H9 (cell line): ENCODE measurements around the gene C20orf96. TPM values are rescaled to one million over a fixed set of nuclear protein-coding genes. Genes with fewer than 3 reads are reported as not detected.

Experiments used
- DNase-seq: peaks from one replicate; pipeline ENCODE4 v3.0.0-alpha.2; 2017
- H2AFZ ChIP-seq: one replicate; pipeline ENCODE4 v1.6.1; 2013; ENCODE audit warnings: mild to moderate bottlenecking, low read length, control low read depth, moderate library complexity
- H2AK5ac ChIP-seq: 2 replicates; pipeline ENCODE4 v1.6.1; 2013; ENCODE audit warnings: low read length, control low read depth, mixed read lengths; ENCODE audit not compliant: insufficient read length
- H2BK120ac ChIP-seq: one replicate; pipeline ENCODE4 v1.6.1; 2013; ENCODE audit warnings: low read depth, mild to moderate bottlenecking, low read length, control low read depth, inconsistent platforms; ENCODE audit not compliant: poor library complexity, severe bottlenecking
- H2BK12ac ChIP-seq: 2 replicates; pipeline ENCODE4 v1.6.1; 2013; ENCODE audit warnings: low read length, control low read depth, mixed read lengths, low read depth; ENCODE audit not compliant: insufficient read length
- H2BK15ac ChIP-seq: 2 replicates; pipeline ENCODE4 v1.6.1; 2013; ENCODE audit warnings: low read depth, low read length, control low read depth
- H2BK20ac ChIP-seq: one replicate; pipeline ENCODE4 v1.6.1; 2013; ENCODE audit warnings: low read depth, mild to moderate bottlenecking, low read length, control low read depth, inconsistent platforms; ENCODE audit not compliant: poor library complexity, severe bottlenecking
- H2BK5ac ChIP-seq: 2 replicates; pipeline ENCODE4 v1.6.1; 2013; ENCODE audit warnings: low read length, control low read depth, mixed read lengths; ENCODE audit not compliant: insufficient read length
- H3K14ac ChIP-seq: 2 replicates; pipeline ENCODE4 v1.6.1; 2013; ENCODE audit warnings: low read length, control low read depth; ENCODE audit not compliant: insufficient read depth
- H3K18ac ChIP-seq: 2 replicates; pipeline ENCODE4 v1.6.1; 2013; ENCODE audit warnings: low read depth, mild to moderate bottlenecking, mixed read lengths, low read length, control low read depth; ENCODE audit not compliant: insufficient read length
- H3K23ac ChIP-seq: 2 replicates; pipeline ENCODE4 v1.6.1; 2013; ENCODE audit warnings: low read length, control low read depth, mixed read lengths, low read depth; ENCODE audit not compliant: insufficient read length
- H3K23me2 ChIP-seq: 2 replicates; pipeline ENCODE4 v1.6.1; 2013; ENCODE audit warnings: low read depth, mild to moderate bottlenecking, mixed read lengths, low read length, control low read depth; ENCODE audit not compliant: insufficient read length, poor library complexity, severe bottlenecking
- H3K27ac ChIP-seq: 2 replicates; pipeline ENCODE4 v1.5.1; 2013; ENCODE audit warnings: low read length, control low read depth, mixed read lengths, low read depth; ENCODE audit not compliant: insufficient read length
- H3K27me3 ChIP-seq: 2 replicates; pipeline ENCODE4 v1.6.1; 2013; ENCODE audit warnings: low read length, control low read depth, inconsistent platforms; ENCODE audit not compliant: insufficient read depth
- H3K4ac ChIP-seq: 2 replicates; pipeline ENCODE4 v1.6.1; 2013; ENCODE audit warnings: low read depth, mild to moderate bottlenecking, control low read depth, inconsistent platforms, low read length, moderate library complexity
- H3K4me1 ChIP-seq: 2 replicates; pipeline ENCODE4 v1.6.1; 2013; ENCODE audit warnings: low read length, control low read depth, inconsistent platforms; ENCODE audit not compliant: insufficient read depth
- H3K4me2 ChIP-seq: 2 replicates; pipeline ENCODE4 v1.6.1; 2013; ENCODE audit warnings: low read length, control low read depth, mixed read lengths; ENCODE audit not compliant: insufficient read length, insufficient read depth
- H3K56ac ChIP-seq: 2 replicates; pipeline ENCODE4 v1.6.1; 2013; ENCODE audit warnings: low read depth, mild to moderate bottlenecking, mixed read lengths, low read length, control low read depth; ENCODE audit not compliant: insufficient read length
- H3K79me1 ChIP-seq: 2 replicates; pipeline ENCODE4 v1.6.1; 2013; ENCODE audit warnings: low read depth, mild to moderate bottlenecking, moderate library complexity, low read length, control low read depth, inconsistent platforms; ENCODE audit not compliant: insufficient read depth, poor library complexity, severe bottlenecking
- H3K79me2 ChIP-seq: 2 replicates; pipeline ENCODE4 v1.6.1; 2013; ENCODE audit warnings: low read length, control low read depth, inconsistent platforms; ENCODE audit not compliant: insufficient read depth
- H3K9ac ChIP-seq: 2 replicates; pipeline ENCODE4 v1.6.1; 2013; ENCODE audit warnings: low read length, control low read depth, mixed read lengths; ENCODE audit not compliant: insufficient read length; ENCODE audit errors: extremely low read depth
- H3K9me3 ChIP-seq: one replicate; pipeline ENCODE4 v1.6.1; 2013; ENCODE audit warnings: low read depth, low read length, inconsistent platforms; ENCODE audit not compliant: control insufficient read depth
- H3T11ph ChIP-seq: one replicate; pipeline ENCODE4 v1.6.1; 2013; ENCODE audit warnings: mild to moderate bottlenecking, low read length, control low read depth, inconsistent platforms
- H4K20me1 ChIP-seq: one replicate; pipeline ENCODE4 v1.6.1; 2013; ENCODE audit not compliant: control insufficient read depth, insufficient read length, insufficient read depth
- H4K5ac ChIP-seq: 2 replicates; pipeline ENCODE4 v1.6.1; 2013; ENCODE audit warnings: low read depth, mild to moderate bottlenecking, mixed read lengths, low read length, control low read depth; ENCODE audit not compliant: insufficient read length
- H4K8ac ChIP-seq: replicated peaks from 2 replicates; pipeline ENCODE4 v1.6.1; 2013; ENCODE audit warnings: low read length, control low read depth, mixed read lengths, low read depth; ENCODE audit not compliant: insufficient read length
- H4K91ac ChIP-seq: 2 replicates; pipeline ENCODE4 v1.6.1; 2013; ENCODE audit warnings: low read depth, mild to moderate bottlenecking, moderate library complexity, mixed read lengths, low read length, control low read depth; ENCODE audit not compliant: insufficient read length
- H3K27ac Mint-ChIP-seq, 3 experiments: 2 replicates in 2 of 3; 3 replicates in 1 of 3; pipeline ENCODE4 v1.8.0; 2020 to 2021; ENCODE audit warnings: mixed read lengths in 3 of 3, mild to moderate bottlenecking in 1 of 3, moderate library complexity in 1 of 3
- H3K27me3 Mint-ChIP-seq: 2 replicates; pipeline ENCODE4 v1.8.0; 2021; ENCODE audit warnings: low read depth, mild to moderate bottlenecking, moderate library complexity, mixed read lengths
- H3K36me3 Mint-ChIP-seq, 3 experiments: 2 replicates in 2 of 3; 3 replicates in 1 of 3; pipeline ENCODE4 v1.8.0; 2020 to 2021; ENCODE audit warnings: low read depth in 3 of 3, mixed read lengths in 3 of 3; ENCODE audit not compliant: insufficient read depth in 1 of 3
- H3K4me1 Mint-ChIP-seq, 2 experiments: 2 replicates each; pipeline ENCODE4 v1.8.0; 2020; ENCODE audit warnings: mixed read lengths in 2 of 2
- H3K4me3 Mint-ChIP-seq, 2 experiments: 2 replicates in 1 of 2; 3 replicates in 1 of 2; pipeline ENCODE4 v1.8.0; 2020 to 2021; ENCODE audit warnings: mild to moderate bottlenecking in 2 of 2, mixed read lengths in 2 of 2, moderate library complexity in 1 of 2
- H3K9me3 Mint-ChIP-seq, 2 experiments: 2 replicates in 1 of 2; 3 replicates in 1 of 2; pipeline ENCODE4 v1.8.0; 2020; ENCODE audit warnings: mild to moderate bottlenecking in 2 of 2, mixed read lengths in 2 of 2, moderate library complexity in 1 of 2
- CTCF ChIP-seq: fragments of 200-600 bp; sonication (generic); conservative IDR thresholded peaks from 3 replicates; pipeline ENCODE4 v1.8.0; 2021; ENCODE audit warnings: antibody characterized with exemption, mild to moderate bottlenecking
- total RNA-seq: library from RNA; stranded (reverse); gene quantifications from 2 replicates; pipeline ENCODE4 v1.2.1, GENCODE V29; 2021

The C20orf96 gene
- total RNA-seq, 1 experiment from 2014 or later, result 14.5 TPM

DNA sequence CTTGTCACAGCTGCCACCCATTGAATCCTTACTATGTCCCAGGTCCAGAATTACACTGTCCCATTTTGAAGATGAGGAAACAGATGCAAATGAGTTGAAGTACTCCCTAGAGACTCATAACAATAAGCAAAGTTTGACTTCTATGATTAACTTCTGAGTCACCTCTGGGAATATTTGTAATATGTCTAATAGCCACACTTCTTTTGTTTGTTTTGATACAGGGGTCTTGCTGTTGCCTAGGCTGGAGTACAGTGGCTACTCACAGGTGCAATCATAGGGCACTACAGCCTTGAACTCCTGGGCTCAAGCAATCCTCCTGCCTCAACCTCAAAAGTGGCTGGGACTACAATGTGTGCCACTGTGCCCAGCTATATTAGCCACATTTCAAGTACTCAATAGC lies 23.4 kb upstream of the C20orf96 start:
- Histone ChIP-seq H3K9ac (no peak overlapping the region), H2BK20ac (no peak overlapping the region), H2AK5ac (no peak overlapping the region), H3K14ac (no peak overlapping the region), H2AFZ (no peak overlapping the region), H4K91ac (no peak overlapping the region), H3K9me3 (no peaks in the 10 kb centered on the region), H3K27me3 (no peaks in the 10 kb centered on the region), H3K27ac (no peak overlapping the region), H3K4ac (no peak overlapping the region), H3K23me2 (peaks cover 9% of the 10 kb centered on the region), H3T11ph (no peak overlapping the region), H3K18ac (no peak overlapping the region), H3K4me1 (no peaks in the 10 kb centered on the region; the same call in 1 of the 2 replicates), H2BK15ac (no peak overlapping the region), H2BK120ac (no peak overlapping the region), H3K79me2 (no peaks in the 10 kb centered on the region), H3K79me1 (no peaks in the 10 kb centered on the region), H3K56ac (no peak overlapping the region), H2BK5ac (no peak overlapping the region), H4K8ac (no peak overlapping the region), H3K4me2 (no peak overlapping the region), H3K23ac (no peak overlapping the region), H4K5ac (no peak overlapping the region), H4K20me1 (no peaks in the 10 kb centered on the region), H2BK12ac (no peak overlapping the region)
- TF ChIP-seq CTCF, result no peak
- Mint-ChIP-seq H3K27ac (no peak overlapping the region), H3K4me3 (no peak overlapping the region), H3K27me3 (no peaks in the 10 kb centered on the region), H3K36me3 (peaks cover 0 to 13% (median 2%) of the 10 kb centered on the region in 3 experiments; a peak in 2 of 7 replicates), H3K4me1 (peaks cover 16% of the 10 kb centered on the region in 2 experiments), H3K9me3 (no peaks in the 10 kb centered on the region)
- DNase-seq, result no peak
